ENCODE data around the gene ADD1. TPM values are rescaled to one million over a fixed set of nuclear protein-coding genes. Genes with fewer than 3 reads are reported as not detected.

The ADD1 gene
- total RNA-seq, 1 experiment from 2014 or later, result 224 TPM

DNA sequence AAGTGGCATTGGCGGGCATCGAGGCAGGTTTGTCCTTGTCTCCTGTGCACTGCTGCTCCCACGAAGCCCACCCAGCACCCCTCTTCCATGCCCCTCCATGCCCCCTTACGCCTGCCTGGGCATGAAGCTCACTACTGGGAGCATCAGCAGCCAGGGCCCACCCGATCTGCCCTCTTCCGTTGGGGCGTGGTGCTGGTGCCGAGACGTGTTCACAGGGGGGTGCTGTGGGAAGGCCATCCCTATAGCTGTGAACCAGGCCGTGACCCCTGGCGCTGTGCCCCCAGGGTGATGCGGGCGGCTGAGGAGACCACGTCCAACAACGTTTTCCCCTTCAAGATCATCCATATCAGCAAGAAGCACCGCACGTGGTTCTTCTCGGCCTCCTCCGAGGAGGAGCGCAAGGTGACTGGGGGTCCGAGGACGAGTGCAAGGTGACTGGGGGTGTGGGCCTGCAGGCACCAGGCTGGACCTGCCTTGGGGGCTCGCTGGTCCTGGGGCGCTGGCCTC, 19.3 kb upstream of the ADD1 start:
- DNase-seq, result peak; percentile 51
- no peak overlapping the region for H3K4me3 ChIP-seq (ENCODE audit: insufficient read depth, low read depth, low read length)
- H3K27me3 ChIP-seq (ENCODE audit: control insufficient read depth, insufficient read depth, low read length), result no peaks in the 10 kb centered on the region
- H3K36me3 ChIP-seq (replicated peaks; ENCODE audit: control insufficient read depth, insufficient read depth, low read length), result peaks cover 16% of the 10 kb centered on the region

- Histone ChIP-seq H3K36me3 (replicated peaks; ENCODE audit: control insufficient read depth, insufficient read depth, low read length) (peaks cover 16% of the 10 kb centered on the region), H3K4me3 (ENCODE audit: insufficient read depth, low read depth, low read length) (no peak overlapping the region), H3K27me3 (ENCODE audit: control insufficient read depth, insufficient read depth, low read length) (no peaks in the 10 kb centered on the region)
- DNase-seq, result peak; percentile 56
These were observed 18.7 kb upstream of the ADD1 start for GRCh38 chr4:2824836-2825381.

GRCh38 chr4:2825740-2826139, 17.9 kb upstream of the ADD1 start:
- no peak overlapping the region for H3K4me3 ChIP-seq (ENCODE audit: insufficient read depth, low read depth, low read length)
- H3K36me3 ChIP-seq (replicated peaks; ENCODE audit: control insufficient read depth, insufficient read depth, low read length), result peaks cover 16% of the 10 kb centered on the region
- no peaks in the 10 kb centered on the region for H3K27me3 ChIP-seq (ENCODE audit: control insufficient read depth, insufficient read depth, low read length)
- DNase-seq, result peak; percentile 64

- H3K27me3 ChIP-seq (ENCODE audit: control insufficient read depth, insufficient read depth, low read length), result no peaks in the 10 kb centered on the region
- DNase-seq, result peak; percentile 43
- H3K4me3 ChIP-seq (ENCODE audit: insufficient read depth, low read depth, low read length), result no peak overlapping the region
- peaks cover 21% of the 10 kb centered on the region for H3K36me3 ChIP-seq (replicated peaks; ENCODE audit: control insufficient read depth, insufficient read depth, low read length)
These were observed 16.4 kb upstream of the ADD1 start for GRCh38 chr4:2827071-2827873.

- no peak overlapping the region for H3K4me3 ChIP-seq (ENCODE audit: insufficient read depth, low read depth, low read length)
- peak; percentile 47 for DNase-seq
- H3K27me3 ChIP-seq (ENCODE audit: control insufficient read depth, insufficient read depth, low read length), result no peaks in the 10 kb centered on the region
- H3K36me3 ChIP-seq (replicated peaks; ENCODE audit: control insufficient read depth, insufficient read depth, low read length), result peaks cover 22% of the 10 kb centered on the region
These were observed 15.5 kb upstream of the ADD1 start for GRCh38 chr4:2827874-2828751.

DNA sequence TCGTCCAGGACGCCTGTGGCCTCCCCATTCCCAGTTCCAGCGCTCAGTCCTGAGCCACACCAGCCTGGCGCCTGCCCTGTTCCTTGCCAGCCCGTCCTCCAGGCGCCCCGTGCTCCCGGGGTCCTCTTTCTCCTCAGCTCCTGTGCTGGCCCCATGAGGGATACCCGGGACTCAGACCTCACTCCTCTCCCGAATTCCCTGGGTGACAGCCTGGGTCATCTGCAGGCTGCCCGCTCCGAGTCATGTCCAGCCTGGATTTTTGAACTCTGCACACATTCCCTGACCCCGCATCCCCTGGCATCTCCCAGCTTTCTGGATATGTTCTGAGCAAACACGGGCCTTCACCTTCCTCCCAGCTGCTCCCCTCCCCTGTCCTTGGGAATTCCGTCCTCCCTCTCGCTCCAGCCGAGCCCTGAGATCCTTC, 14.9 kb upstream of the ADD1 start:
- H3K36me3 ChIP-seq (replicated peaks; ENCODE audit: control insufficient read depth, insufficient read depth, low read length), result peaks cover 22% of the 10 kb centered on the region

GRCh38 chr4:2829321-2829932, 14.2 kb upstream of the ADD1 start:
- Histone ChIP-seq H3K4me3 (ENCODE audit: insufficient read depth, low read depth, low read length) (no peak overlapping the region), H3K27me3 (ENCODE audit: control insufficient read depth, insufficient read depth, low read length) (no peaks in the 10 kb centered on the region), H3K36me3 (replicated peaks; ENCODE audit: control insufficient read depth, insufficient read depth, low read length) (peaks cover 25% of the 10 kb centered on the region)
- peak; percentile 46 for DNase-seq

More for the DNA sequence above, 14.9 kb upstream of the ADD1 start:
- H3K4me3 ChIP-seq (ENCODE audit: insufficient read depth, low read depth, low read length), result no peak overlapping the region
- no peak for DNase-seq
- H3K27me3 ChIP-seq (ENCODE audit: control insufficient read depth, insufficient read depth, low read length), result no peaks in the 10 kb centered on the region

DNA sequence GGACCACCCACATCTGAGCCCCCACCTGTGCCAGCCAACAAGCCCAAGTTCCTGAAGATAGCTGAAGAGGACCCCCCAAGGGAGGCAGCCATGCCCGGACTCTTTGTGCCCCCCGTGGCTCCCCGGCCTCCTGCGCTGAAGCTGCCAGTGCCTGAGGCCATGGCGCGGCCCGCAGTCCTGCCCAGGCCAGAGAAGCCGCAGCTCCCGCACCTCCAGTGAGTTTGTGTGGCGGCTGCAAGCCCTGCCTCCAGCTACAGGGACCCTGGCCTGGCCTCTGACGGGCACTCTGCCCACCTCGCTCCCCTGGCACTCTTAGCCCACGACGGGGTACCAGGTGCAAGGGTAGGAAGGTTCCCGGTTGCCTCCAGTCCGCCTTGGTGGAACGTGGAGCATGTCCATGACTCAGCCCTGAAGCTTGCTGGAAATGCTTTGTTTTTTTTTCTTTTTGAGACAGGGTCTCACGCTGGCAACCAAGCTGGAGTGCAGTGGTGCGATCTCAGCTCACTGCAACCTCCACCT, 13.7 kb upstream of the ADD1 start:
- peak; percentile 39 for DNase-seq
- Histone ChIP-seq H3K36me3 (replicated peaks; ENCODE audit: control insufficient read depth, insufficient read depth, low read length) (peaks cover 27% of the 10 kb centered on the region), H3K4me3 (ENCODE audit: insufficient read depth, low read depth, low read length) (no peak overlapping the region), H3K27me3 (ENCODE audit: control insufficient read depth, insufficient read depth, low read length) (no peaks in the 10 kb centered on the region)

DNA sequence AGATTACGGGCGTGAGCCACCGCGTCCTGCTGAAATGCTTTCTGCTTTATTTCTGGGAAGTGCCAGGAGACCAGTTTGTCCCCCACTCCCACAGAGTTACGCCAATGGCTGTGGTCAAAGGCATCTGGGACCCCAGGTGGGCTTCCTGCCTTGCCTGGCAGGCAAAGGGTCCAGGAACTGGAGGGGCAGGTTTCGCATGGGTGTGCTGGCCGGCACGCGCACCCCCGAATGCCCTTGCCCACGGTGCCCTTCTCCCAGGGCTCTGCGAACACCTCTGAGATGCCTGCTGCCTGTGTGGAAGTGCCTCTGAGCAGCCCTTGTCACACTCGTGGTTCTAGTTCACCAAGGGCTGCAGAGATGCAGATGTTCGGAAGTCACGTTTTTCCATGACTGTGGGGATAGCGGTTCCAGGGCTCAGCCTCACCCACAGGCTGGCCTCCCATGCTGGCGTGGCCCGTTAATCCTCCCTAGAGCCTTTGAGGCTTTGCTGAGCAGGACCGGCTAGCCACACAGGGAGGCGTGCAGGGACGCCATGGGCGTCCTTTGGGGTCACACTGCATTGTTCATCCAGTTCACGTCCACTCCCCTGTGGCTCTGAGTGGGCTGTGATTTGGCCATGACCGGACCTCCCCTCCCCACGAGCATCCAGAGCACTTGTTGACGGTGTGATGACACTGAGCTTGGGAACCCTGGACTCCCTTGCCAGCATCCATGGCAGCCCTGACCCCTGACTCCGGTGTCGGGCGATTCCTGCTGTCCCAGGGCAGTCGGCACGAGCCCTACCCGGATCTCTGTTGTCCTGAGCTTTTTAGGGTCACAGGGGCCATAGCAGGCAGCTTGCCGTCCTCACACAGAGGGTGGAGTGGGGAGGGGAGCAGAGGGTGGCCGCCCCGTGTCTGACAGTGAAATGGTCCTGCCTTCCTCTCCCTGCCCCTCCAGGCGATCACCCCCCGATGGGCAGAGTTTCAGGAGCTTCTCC, 12.7 kb upstream of the ADD1 start:
- no peak overlapping the region for H3K4me3 ChIP-seq (ENCODE audit: insufficient read depth, low read depth, low read length)
- no peaks in the 10 kb centered on the region for H3K27me3 ChIP-seq (ENCODE audit: control insufficient read depth, insufficient read depth, low read length)
- H3K36me3 ChIP-seq (replicated peaks; ENCODE audit: control insufficient read depth, insufficient read depth, low read length), result peaks cover 26% of the 10 kb centered on the region
- DNase-seq, result no peak

- Histone ChIP-seq H3K27me3 (ENCODE audit: control insufficient read depth, insufficient read depth, low read length) (no peaks in the 10 kb centered on the region), H3K36me3 (replicated peaks; ENCODE audit: control insufficient read depth, insufficient read depth, low read length) (peaks cover 21% of the 10 kb centered on the region), H3K4me3 (ENCODE audit: insufficient read depth, low read depth, low read length) (no peak overlapping the region)
- DNase-seq, result peak; percentile 46
These were observed 11.9 kb upstream of the ADD1 start for GRCh38 chr4:2831611-2832308.

- Histone ChIP-seq H3K36me3 (replicated peaks; ENCODE audit: control insufficient read depth, insufficient read depth, low read length) (peaks cover 15% of the 10 kb centered on the region), H3K4me3 (ENCODE audit: insufficient read depth, low read depth, low read length) (no peak overlapping the region), H3K27me3 (ENCODE audit: control insufficient read depth, insufficient read depth, low read length) (no peaks in the 10 kb centered on the region)
- peak; percentile 39 for DNase-seq
These were observed 11.2 kb upstream of the ADD1 start for GRCh38 chr4:2832309-2832980.

- peaks cover 14% of the 10 kb centered on the region for H3K36me3 ChIP-seq (replicated peaks; ENCODE audit: control insufficient read depth, insufficient read depth, low read length)
- peak; percentile 43 for DNase-seq
- no peaks in the 10 kb centered on the region for H3K27me3 ChIP-seq (ENCODE audit: control insufficient read depth, insufficient read depth, low read length)
- H3K4me3 ChIP-seq (ENCODE audit: insufficient read depth, low read depth, low read length), result no peak overlapping the region
These were observed 10.5 kb upstream of the ADD1 start for GRCh38 chr4:2832981-2833670.
